ENCODE data around the gene KCNN1.

GRCh38 chr19:17942181-17942580, 24.7 kb upstream of the KCNN1 start:
- TF ChIP-seq CTCF (IDR thresholded peaks at IDR 0.05) (no peak), POLR2A (IDR thresholded peaks at IDR 0.05) (no peak)

All from testis (tissue), 2 donors.